Left lung (tissue), 10 donors: ENCODE measurements around the gene SLC6A12. TPM values are rescaled to one million over a fixed set of nuclear protein-coding genes. Genes with fewer than 3 reads are reported as not detected.
A peak's percentile ranks its signal among the peaks of the same experiment; 100 is the strongest.

Source experiments
- ATAC-seq: fragments of 200-7000 bp; cut with Tn5 transposase; one replicate; pipeline ENCODE4 v1.9.1; 2020; ENCODE audit warnings: moderate library complexity
- DNase-seq, 4 donors: peaks; one replicate each; pipeline ENCODE4 v3.0.0-alpha.2; 2013 to 2020
- H3K27ac ChIP-seq, 2 donors: fragments of 200-600 bp; sonication (generic) in 1 of 2; one replicate each; pipeline versions ENCODE4 v1.5.0 to v1.8.0; 2020 to 2021
- H3K27me3 ChIP-seq, 2 donors: fragments of 200-600 bp; sonication (generic) in 1 of 2; one replicate each; pipeline versions ENCODE4 v1.5.0 to v1.8.0; 2020 to 2021
- H3K36me3 ChIP-seq, 2 donors: fragments of 200-600 bp; sonication (generic) in 1 of 2; one replicate each; pipeline versions ENCODE4 v1.5.0 to v1.8.0; 2020 to 2021
- H3K4me1 ChIP-seq, 2 donors: fragments of 200-600 bp; one replicate each; pipeline ENCODE4 v1.8.0; 2021
- H3K4me3 ChIP-seq, 2 donors: fragments of 200-600 bp; sonication (generic) in 1 of 2; one replicate each; pipeline versions ENCODE4 v1.5.0 to v1.8.0; 2020 to 2021; ENCODE audit warnings: mild to moderate bottlenecking in 1 of 2
- H3K9me3 ChIP-seq, 2 donors: fragments of 200-600 bp; sonication (generic) in 1 of 2; one replicate each; pipeline versions ENCODE4 v1.5.0 to v1.8.0; 2020 to 2021
- CTCF ChIP-seq, 2 donors: fragments of 200-600 bp; sonication (generic) in 1 of 2; IDR thresholded peaks; one replicate each; pipeline versions ENCODE4 v1.5.0 to v1.8.0; 2021; ENCODE audit warnings: antibody characterized with exemption in 2 of 2
- intact Hi-C, 2 donors: fragments of 100-400 bp; cut with DNase I; formaldehyde crosslinking; loops; one replicate each; pipeline versions ENCODE4 v1.11.2 to v1.14.2; 2022
- polyA plus RNA-seq, 6 donors: library from polyadenylated mRNA; unstranded; fragments of 120-200 nt; gene quantifications; one replicate each; pipeline ENCODE4 v1.2.1, GENCODE V29; 2013; ENCODE audit not compliant: insufficient read length in 6 of 6
- total RNA-seq, 2 donors: library from RNA; stranded (reverse); fragmentation: NEBNext Ultra II Directional; extraction: Animal tissue kit (Norgen Biotek cat#: 25700); gene quantifications; one replicate each; pipeline ENCODE4 v1.2.1, GENCODE V29; 2021
- donor health status: DM: no; HTN: yes; CAD: no.
- donor health status: DM: no; HTN: no; CAD: no.

SLC6A12 gene
- total and polyA plus RNA-seq, 8 donors, result 0.52 to 4.7 (median 0.92) TPM

GRCh38 chr12:148676-149416, 65.1 kb downstream of the SLC6A12 start:
- ATAC-seq (no peak), DNase-seq (no peak)
- no peaks in the 10 kb centered on the region for H3K4me1 ChIP-seq
- H3K27ac ChIP-seq, result no peak overlapping the region
- intact Hi-C loops, result no loop called here
- H3K27me3 ChIP-seq, result peaks cover 0 to 3% of the 10 kb centered on the region in 2 donors
- H3K36me3 ChIP-seq, result no peaks in the 10 kb centered on the region
- no peaks in the 10 kb centered on the region for H3K9me3 ChIP-seq
- no peak for TF ChIP-seq CTCF (IDR thresholded peaks at IDR 0.05)
- no peak overlapping the region for H3K4me3 ChIP-seq

- H3K27me3 ChIP-seq, result peaks cover 0 to 3% of the 10 kb centered on the region in 2 donors
- H3K36me3 ChIP-seq, result no peaks in the 10 kb centered on the region
- DNase-seq (no peak), ATAC-seq (no peak)
- H3K9me3 ChIP-seq, result no peaks in the 10 kb centered on the region
- intact Hi-C loops, result no loop called here
- H3K4me3 ChIP-seq, result no peak overlapping the region
- no peaks in the 10 kb centered on the region for H3K4me1 ChIP-seq
- H3K27ac ChIP-seq, result no peak overlapping the region
- no peak for TF ChIP-seq CTCF (IDR thresholded peaks at IDR 0.05)
These were observed 66.7 kb downstream of the SLC6A12 start for GRCh38 chr12:147242-147641.

- Histone ChIP-seq H3K9me3 (no peaks in the 10 kb centered on the region), H3K36me3 (no peaks in the 10 kb centered on the region), H3K4me1 (no peaks in the 10 kb centered on the region), H3K27ac (no peak overlapping the region), H3K27me3 (peaks cover 2 to 18% of the 10 kb centered on the region in 2 donors), H3K4me3 (no peak overlapping the region)
- intact Hi-C loops, result no loop called here
- ATAC-seq (no peak), DNase-seq (no peak)
- TF ChIP-seq CTCF (IDR thresholded peaks at IDR 0.05), result no peak
These were observed 68.5 kb downstream of the SLC6A12 start for GRCh38 chr12:145369-145960.

GRCh38 chr12:144650-145284, 69.2 kb downstream of the SLC6A12 start:
- Histone ChIP-seq H3K9me3 (no peaks in the 10 kb centered on the region), H3K4me3 (no peak overlapping the region), H3K27ac (no peak overlapping the region), H3K36me3 (no peaks in the 10 kb centered on the region), H3K4me1 (no peaks in the 10 kb centered on the region), H3K27me3 (peaks cover 8 to 25% of the 10 kb centered on the region in 2 donors)
- intact Hi-C loops, result no loop called here
- no peak for TF ChIP-seq CTCF (IDR thresholded peaks at IDR 0.05)
- ATAC-seq (no peak), DNase-seq (no peak)

- no peak for TF ChIP-seq CTCF (IDR thresholded peaks at IDR 0.05)
- ATAC-seq (peak; percentile 20), DNase-seq (peak in 1 of 4 donors; percentile 38)
- H3K36me3 ChIP-seq, result no peaks in the 10 kb centered on the region
- peaks cover 14 to 31% of the 10 kb centered on the region in 2 donors for H3K27me3 ChIP-seq
- H3K4me1 ChIP-seq, result peaks cover 0 to 4% of the 10 kb centered on the region in 2 donors
- no peaks in the 10 kb centered on the region for H3K9me3 ChIP-seq
- intact Hi-C loops, result no loop called here
- no peak overlapping the region for H3K27ac ChIP-seq
- H3K4me3 ChIP-seq, result no peak overlapping the region
These were observed 69.8 kb downstream of the SLC6A12 start for GRCh38 chr12:143964-144649.
